GM12874 (cell line): ENCODE data around the gene KLHDC1.

Source experiments
- CTCF ChIP-seq: IDR thresholded peaks from 2 replicates; pipeline ENCODE4 v1.5.1; 2011; ENCODE audit warnings: low read depth, mild to moderate bottlenecking, control low read depth, low read length, moderate library complexity; ENCODE audit not compliant: insufficient read depth

KLHDC1 gene

GRCh38 chr14:49692811-49693734 is at the start of gene KLHDC1:
KLHDC1 (plus strand) TSS chr14:49693120; CDS start chr14:49693195, 75 bp downstream.
- TF ChIP-seq CTCF: no peak

- TF ChIP-seq CTCF: no peak
These were observed 39.4 kb upstream of the KLHDC1 start for GRCh38 chr14:49653508-49653907.

GRCh38 chr14:49654511-49654910 is 38.4 kb upstream of the KLHDC1 start:
- no peak for TF ChIP-seq CTCF

- TF ChIP-seq CTCF: no peak
These were observed 33.1 kb upstream of the KLHDC1 start for GRCh38 chr14:49659526-49660455.

- TF ChIP-seq CTCF: no peak
These were observed 22.4 kb upstream of the KLHDC1 start for GRCh38 chr14:49670475-49670874.

- no peak for TF ChIP-seq CTCF
These were observed 19.3 kb upstream of the KLHDC1 start for GRCh38 chr14:49673586-49673985.

- TF ChIP-seq CTCF: peak; percentile 22; the same call in 1 of the 2 replicates
These were observed 15.3 kb upstream of the KLHDC1 start for GRCh38 chr14:49677643-49678042.
